ENCODE measurements around the gene AUTS2. TPM values are rescaled to one million over a fixed set of nuclear protein-coding genes. Genes with fewer than 3 reads are reported as not detected.

The AUTS2 gene
- total RNA-seq, 4 donors from 2014 or later, result 14.9 to 27.2 (median 17.5) TPM

GRCh38 chr7:70694434-70694970 lies 1096.2 kb downstream of the AUTS2 start:
- intact Hi-C loops (cut with DNase I), result no loop called here
- no peaks in the 10 kb centered on the region for H3K27me3 ChIP-seq
- 0 to 2% methylated on average over 17 to 29 of the region's 80 CpGs for WGBS, 2 donors
- DNase-seq, result peak; percentile 51 to 59
- peak overlapping the region; percentile 11 to 91 (median 83) for H3K4me3 ChIP-seq (replicated peaks in 1 of 3)
- no peak for TF ChIP-seq POLR2A (IDR thresholded peaks at IDR 0.05)
- TF ChIP-seq, protein P1, sequence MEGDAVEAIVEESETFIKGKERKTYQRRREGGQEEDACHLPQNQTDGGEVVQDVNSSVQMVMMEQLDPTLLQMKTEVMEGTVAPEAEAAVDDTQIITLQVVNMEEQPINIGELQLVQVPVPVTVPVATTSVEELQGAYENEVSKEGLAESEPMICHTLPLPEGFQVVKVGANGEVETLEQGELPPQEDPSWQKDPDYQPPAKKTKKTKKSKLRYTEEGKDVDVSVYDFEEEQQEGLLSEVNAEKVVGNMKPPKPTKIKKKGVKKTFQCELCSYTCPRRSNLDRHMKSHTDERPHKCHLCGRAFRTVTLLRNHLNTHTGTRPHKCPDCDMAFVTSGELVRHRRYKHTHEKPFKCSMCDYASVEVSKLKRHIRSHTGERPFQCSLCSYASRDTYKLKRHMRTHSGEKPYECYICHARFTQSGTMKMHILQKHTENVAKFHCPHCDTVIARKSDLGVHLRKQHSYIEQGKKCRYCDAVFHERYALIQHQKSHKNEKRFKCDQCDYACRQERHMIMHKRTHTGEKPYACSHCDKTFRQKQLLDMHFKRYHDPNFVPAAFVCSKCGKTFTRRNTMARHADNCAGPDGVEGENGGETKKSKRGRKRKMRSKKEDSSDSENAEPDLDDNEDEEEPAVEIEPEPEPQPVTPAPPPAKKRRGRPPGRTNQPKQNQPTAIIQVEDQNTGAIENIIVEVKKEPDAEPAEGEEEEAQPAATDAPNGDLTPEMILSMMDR (IDR thresholded peaks at IDR 0.05), result no peak
- peaks cover 0 to 3% of the 10 kb centered on the region in 2 donors for H3K4me1 ChIP-seq
- no peaks in the 10 kb centered on the region for H3K36me3 ChIP-seq
- H3K9me3 ChIP-seq, result no peaks in the 10 kb centered on the region
- peak overlapping the region in 2 of 3 donors; percentile 58 for H3K27ac ChIP-seq

- Histone ChIP-seq H3K36me3 (no peaks in the 10 kb centered on the region), H3K27me3 (no peaks in the 10 kb centered on the region), H3K9me3 (no peaks in the 10 kb centered on the region), H3K4me3 (replicated peaks in 1 of 3) (peak overlapping the region; percentile 11 to 91 (median 83)), H3K4me1 (peaks cover 0 to 3% of the 10 kb centered on the region in 2 donors), H3K27ac (peak overlapping the region in 2 of 3 donors; percentile 34 to 37)
- TF ChIP-seq, protein P1 (IDR thresholded peaks at IDR 0.05), result no peak
- no peak for TF ChIP-seq POLR2A (IDR thresholded peaks at IDR 0.05)
- 0 to 3% methylated on average over 27 of the region's 77 CpGs for WGBS, 2 donors
- peak; percentile 17 to 30 for DNase-seq
- intact Hi-C loops (cut with DNase I), result loop anchor here (5.0 kb wide), 1 partner anchor 503 kb away; no protein-coding TSS in a partner anchor
Observed at GRCh38 chr7:70694971-70695794, 1096.9 kb downstream of the AUTS2 start.

GRCh38 chr7:70695795-70696083 lies 1097.5 kb downstream of the AUTS2 start:
- DNase-seq, result no peak
- peak overlapping the region in 2 of 3 donors; percentile 34 to 37 for H3K27ac ChIP-seq

GRCh38 chr7:70696201-70696754 lies 1098.0 kb downstream of the AUTS2 start:
- H3K9me3 ChIP-seq, result no peaks in the 10 kb centered on the region
- WGBS, 2 donors, result 70 to 80% methylated on average over 10 of the region's 10 CpGs
- no peaks in the 10 kb centered on the region for H3K27me3 ChIP-seq
- TF ChIP-seq, protein P1 (IDR thresholded peaks at IDR 0.05), result no peak
- no peak for TF ChIP-seq POLR2A (IDR thresholded peaks at IDR 0.05)
- DNase-seq, result no peak
- no peaks in the 10 kb centered on the region for H3K36me3 ChIP-seq
- no peak overlapping the region for H3K27ac ChIP-seq
- H3K4me3 ChIP-seq (replicated peaks in 1 of 3), result peak overlapping the region in 1 of 3 donors; percentile 83
- peaks cover 0 to 3% of the 10 kb centered on the region in 2 donors for H3K4me1 ChIP-seq
- intact Hi-C loops (cut with DNase I), result loop anchor here (5.0 kb wide), 1 partner anchor 504 kb away; no protein-coding TSS in a partner anchor

More at GRCh38 chr7:70695795-70696083, 1097.5 kb downstream of the AUTS2 start:
- no peaks in the 10 kb centered on the region for H3K36me3 ChIP-seq
- WGBS, 2 donors, result 27 to 29% methylated on average over 9 of the region's 9 CpGs
- TF ChIP-seq, protein P1 (IDR thresholded peaks at IDR 0.05), result no peak
- TF ChIP-seq POLR2A (IDR thresholded peaks at IDR 0.05), result no peak
- H3K27me3 ChIP-seq, result no peaks in the 10 kb centered on the region
- intact Hi-C loops (cut with DNase I), result loop anchor here (5.0 kb wide), 1 partner anchor 503 kb away; no protein-coding TSS in a partner anchor
- peak overlapping the region in 2 of 3 donors; percentile 83 to 91 for H3K4me3 ChIP-seq (replicated peaks in 1 of 3)
- H3K4me1 ChIP-seq, result peaks cover 0 to 3% of the 10 kb centered on the region in 2 donors
- no peaks in the 10 kb centered on the region for H3K9me3 ChIP-seq

Measured in thyroid gland (tissue), 4 donors.